Hematopoietic multipotent progenitor cell (in vitro differentiated cells): ENCODE measurements around the gene CEACAM21. TPM values are rescaled to one million over a fixed set of nuclear protein-coding genes. Genes with fewer than 3 reads are reported as not detected.
A peak's percentile ranks its signal among the peaks of the same experiment; 100 is the strongest.
"Not testable (repeated sequence)": the region's sequence is repeated elsewhere in the genome, so short reads cannot be mapped to it uniquely, and the experiment has no call there.

Source experiments
- DNase-seq, 3 donors: peaks; one replicate each; pipeline ENCODE4 v3.0.0-alpha.2; 2011 to 2015; ENCODE audit warnings: low read depth in 2 of 3, low spot score in 2 of 3
- total RNA-seq: library from RNA; depleted of rRNA; stranded (reverse); fragments of >200 nt; gene quantifications from one replicate; pipeline ENCODE4 v1.2.3, GENCODE V29; 2012

CEACAM21 gene
- total RNA-seq, 1 donor = 11.3 TPM

DNA sequence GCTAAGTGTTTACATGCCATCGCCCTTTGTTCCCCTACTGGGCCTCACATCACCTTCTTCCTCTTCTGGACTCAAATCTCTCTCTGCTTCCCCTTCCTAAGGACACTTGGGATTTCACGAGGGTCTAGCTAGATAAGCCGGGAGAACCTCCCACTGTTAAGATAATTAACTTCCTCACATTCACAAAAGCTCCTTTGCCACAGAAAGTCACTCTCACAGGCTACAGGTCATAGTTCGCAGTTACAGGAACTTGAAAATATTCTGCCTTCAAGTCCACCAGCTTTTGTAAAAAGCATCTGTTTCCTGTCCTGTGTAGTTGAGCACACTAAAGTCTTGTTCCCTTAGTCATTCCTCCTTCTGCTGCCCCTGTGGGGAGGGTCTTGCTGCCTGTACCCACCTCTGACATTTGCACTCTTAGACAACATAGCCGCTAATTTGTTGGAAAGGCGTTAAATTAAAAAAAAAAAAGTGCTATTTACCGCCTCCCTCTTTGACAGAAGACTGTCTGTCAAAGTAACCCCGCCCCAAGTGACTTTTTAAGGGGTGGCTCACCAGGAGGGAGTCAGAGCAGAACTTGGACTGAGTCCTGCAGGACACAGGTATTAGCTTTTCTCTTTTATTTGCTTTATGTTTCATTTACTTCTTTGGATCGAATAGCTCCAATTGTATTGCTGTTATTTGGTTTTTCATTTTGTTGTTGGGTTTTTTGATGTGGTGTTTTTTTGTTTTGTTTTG is 26.8 kb upstream of the CEACAM21 start:
- DNase-seq = peak in 2 of 3 donors; percentile 89 to 96

DNA sequence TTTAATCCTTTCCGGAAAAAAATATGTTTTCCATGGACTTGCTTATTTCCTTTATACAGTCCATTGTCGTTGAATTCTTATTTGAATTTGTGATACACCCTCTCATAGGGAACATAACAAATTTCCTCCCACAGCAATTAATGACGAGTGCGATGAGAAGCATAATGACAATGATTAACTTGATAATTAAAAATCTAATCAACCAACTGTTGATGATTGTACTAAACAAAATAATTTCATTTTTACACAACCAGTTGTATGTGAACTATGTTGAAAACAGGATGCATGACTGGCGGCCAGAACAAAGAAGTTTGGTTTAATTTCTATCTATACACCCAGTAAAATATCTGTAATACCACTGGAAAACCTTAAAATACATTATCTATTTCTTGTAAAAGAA is 26.1 kb upstream of the CEACAM21 start:
- DNase-seq = no peak

- no peak for DNase-seq
Observed at GRCh38 chr19:41551212-41551610, 24.8 kb upstream of the CEACAM21 start.

GRCh38 chr19:41551711-41552110 is 24.3 kb upstream of the CEACAM21 start:
- no peak for DNase-seq

GRCh38 chr19:41552558-41552957 is 23.4 kb upstream of the CEACAM21 start:
- DNase-seq = no peak

DNA sequence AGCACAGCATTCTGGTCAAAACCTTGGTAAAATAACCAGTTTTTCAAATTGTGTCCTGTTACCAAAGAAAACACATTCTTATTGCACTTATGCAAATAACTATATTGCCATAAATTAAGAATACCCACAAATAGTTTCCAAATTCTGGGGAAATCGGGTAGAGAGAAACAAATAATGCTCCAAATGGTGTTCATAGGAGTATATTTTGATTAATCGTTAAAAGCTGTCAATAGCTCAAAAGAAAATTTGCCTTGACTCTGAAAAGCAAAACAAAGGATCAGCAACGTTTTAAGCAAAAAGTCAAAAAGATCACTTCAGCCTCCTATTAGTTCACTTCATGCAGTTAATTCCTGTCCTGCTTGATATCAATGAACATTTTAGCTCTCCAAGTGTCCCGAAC is 22.2 kb upstream of the CEACAM21 start:
- no peak for DNase-seq

DNA sequence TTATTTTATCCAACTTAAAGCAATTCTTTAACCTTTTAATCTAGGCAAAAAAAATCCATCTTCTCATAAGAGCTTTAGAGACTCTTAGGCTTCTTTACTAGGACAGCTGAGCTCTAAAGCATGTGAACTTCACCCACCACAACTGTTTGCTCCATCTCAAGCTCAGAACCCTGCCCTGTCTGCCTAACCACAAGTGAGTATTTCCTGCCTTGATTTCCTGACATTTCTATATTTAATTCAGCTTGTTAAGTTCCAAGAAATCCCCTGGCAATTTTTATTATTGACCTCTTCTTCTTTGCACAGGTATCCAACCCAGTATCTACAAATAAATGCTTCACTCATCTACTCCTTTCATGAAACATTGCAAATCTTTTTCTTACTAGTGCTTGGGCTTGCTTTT is 21.1 kb upstream of the CEACAM21 start:
- DNase-seq = peak in 1 of 3 donors; percentile 64

DNA sequence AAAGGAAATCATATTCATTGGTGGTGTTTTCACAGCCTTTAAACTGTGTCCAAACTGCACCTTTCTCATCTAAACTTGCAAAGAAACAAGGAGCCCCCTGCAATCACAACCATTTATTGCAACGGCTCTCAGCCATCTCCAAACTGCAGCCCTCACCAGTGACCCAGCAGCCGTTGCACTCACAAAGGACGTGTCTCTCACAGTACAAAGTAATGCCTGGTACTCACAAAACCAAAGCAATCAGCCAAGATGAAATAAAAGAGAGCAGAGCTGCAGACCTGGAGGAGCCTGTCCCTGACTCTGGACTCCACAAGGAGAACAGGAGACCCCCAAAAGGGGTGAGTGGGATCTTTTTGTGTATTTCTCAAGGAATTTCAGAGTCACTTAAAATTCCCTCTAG is 20.2 kb upstream of the CEACAM21 start:
- DNase-seq = no peak

GRCh38 chr19:41563854-41564514 is 12.0 kb upstream of the CEACAM21 start:
- peak in 1 of 3 donors; percentile 35 for DNase-seq

DNA sequence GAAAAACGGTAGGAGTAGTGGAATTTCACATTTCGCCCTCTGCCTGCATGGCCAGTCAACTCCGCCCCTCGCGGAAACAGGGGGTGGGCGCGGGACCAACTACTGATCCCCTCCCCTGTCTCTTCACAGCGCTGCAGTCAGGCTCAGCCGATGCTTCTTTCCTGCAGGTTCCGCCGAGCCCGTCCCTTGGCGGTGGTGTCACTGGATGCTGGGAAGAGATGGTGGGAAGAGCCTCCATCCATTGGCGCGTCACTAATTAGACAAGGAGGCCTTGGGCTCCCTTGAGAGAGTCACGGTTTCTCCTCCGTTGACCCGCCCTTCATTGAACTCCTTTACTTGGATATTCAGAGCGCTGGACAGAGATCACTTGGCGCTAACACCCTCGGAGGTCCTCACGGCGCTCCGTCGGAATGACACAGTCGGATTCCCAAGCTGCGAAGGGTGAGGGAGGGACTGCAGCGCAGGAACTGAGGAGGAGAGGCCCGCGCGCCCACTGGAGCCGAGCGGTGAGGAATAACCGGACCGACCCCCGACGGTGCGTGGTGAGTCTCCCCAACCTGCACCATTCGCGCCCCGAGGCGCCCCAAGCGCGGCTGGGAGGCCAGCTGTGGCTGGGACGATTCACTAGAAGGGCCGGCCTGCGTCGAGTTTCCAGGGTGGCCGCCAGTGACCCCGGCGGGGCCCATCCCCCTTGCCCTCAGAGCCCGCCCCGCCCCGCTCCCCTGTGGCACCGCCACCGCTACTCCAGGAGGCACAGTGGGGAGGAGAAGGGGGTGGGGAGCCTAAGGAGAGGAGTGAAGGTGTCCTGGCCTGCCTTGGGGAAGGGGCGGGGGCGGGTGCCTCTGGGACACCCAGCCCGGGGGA is 11.2 kb upstream of the CEACAM21 start:
- DNase-seq = peak in 1 of 3 donors; percentile 22

DNA sequence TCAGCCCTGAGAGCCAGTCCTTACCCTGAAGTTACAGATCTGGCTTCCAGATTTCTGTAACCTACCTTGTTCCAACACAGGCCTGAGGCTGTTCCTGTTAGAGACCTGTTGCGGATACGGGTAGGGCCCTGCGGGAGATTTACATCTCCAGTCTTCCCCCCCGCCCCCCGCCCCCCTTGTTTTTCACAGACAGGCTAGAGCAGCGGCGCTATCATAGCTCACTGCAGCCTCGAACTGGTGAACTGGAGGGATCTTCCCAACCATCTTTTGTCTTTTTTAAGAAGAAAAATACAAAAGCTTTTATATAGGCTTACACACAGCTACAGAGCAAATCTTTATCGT is 10.6 kb upstream of the CEACAM21 start:
- DNase-seq = peak in 1 of 3 donors; percentile 74

DNA sequence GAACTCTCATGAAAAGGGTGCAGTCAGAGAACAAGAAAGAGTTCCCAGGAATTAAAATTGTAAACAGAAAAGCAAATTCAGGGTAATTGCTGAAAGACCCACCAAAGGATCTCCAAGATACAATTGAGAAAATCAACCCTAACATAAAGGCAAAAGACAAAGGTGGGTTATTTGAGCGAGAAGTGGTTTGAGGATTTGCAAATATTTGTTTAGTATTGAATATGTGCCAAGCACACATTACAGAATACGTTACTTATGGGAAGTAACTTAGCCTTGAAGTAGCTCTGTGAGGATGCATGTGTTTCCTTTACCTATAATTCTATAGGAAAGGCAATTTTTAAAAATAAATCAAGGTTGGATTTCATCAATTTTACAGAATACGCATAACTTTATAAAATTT is 10.0 kb upstream of the CEACAM21 start:
- DNase-seq = no peak

GRCh38 chr19:41569481-41570150 is 6.3 kb upstream of the CEACAM21 start:
- no peak for DNase-seq

DNA sequence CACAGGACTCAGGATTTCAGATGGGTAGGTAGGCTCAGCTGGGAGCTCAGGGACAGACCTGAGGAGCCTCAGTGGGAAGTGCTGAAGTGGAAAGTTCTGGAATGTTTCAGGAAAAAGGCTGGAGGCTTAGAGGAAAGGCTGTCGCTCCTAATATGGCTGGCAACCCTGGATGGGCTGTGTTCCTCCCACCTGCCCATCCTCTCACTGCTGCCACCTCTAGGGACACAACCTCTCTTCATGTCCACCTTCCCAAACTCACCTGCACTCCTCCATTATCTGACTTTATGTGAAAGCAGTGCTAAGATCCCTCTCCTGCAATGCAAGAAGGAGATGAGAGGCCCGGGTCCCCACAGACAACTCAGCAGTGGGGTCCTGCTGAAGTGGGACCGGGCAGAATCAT is 5.8 kb upstream of the CEACAM21 start:
- DNase-seq = no peak

DNA sequence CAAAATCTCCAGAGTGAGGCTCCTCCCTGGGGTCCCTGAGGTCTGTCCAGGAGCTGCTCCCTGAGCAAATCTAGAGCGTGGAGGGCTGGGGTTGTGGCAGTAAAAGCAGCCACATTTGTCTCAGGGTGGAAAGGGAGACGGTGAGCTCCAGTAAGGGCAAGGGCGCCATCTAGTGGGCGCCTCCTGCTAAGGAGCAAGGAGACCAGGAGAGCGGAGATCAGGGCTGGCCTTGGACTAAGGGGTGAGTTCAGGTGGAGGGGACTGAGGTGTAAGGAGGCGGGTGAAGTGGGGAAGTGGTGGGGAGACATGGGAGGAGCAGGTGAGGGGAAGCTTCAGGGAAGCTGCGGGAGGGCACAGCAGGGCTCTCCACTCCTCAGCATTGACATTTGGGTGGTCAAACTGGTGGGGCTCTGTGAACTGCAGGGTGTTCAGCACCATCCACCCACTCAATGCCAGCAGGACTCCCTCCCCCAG is 5.3 kb upstream of the CEACAM21 start:
- peak; percentile 86 to 91 (median 89) for DNase-seq

GRCh38 chr19:41577144-41577830 is 1.3 kb downstream of the CEACAM21 start:
- no peak for DNase-seq

DNA sequence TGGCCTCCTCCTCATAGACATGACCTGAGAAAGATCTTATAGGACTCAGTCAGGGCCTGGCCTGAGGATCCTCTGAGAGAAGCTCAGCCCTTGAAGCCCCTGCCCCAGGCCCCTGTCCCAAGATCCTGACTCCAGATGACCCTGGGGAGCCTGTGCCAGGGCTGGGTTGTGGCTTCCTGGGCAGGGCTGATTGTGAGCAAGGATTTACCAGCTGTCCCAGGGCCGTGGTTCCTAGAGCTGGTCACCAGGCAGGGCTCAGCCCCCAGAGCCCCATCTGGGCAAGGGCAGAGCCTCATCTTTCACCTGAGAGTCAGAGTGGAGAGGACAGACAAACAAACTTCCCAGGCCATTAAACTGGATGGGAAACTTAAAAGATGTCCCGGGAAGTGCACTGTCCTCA is 1.9 kb downstream of the CEACAM21 start:
- DNase-seq = no peak

DNA sequence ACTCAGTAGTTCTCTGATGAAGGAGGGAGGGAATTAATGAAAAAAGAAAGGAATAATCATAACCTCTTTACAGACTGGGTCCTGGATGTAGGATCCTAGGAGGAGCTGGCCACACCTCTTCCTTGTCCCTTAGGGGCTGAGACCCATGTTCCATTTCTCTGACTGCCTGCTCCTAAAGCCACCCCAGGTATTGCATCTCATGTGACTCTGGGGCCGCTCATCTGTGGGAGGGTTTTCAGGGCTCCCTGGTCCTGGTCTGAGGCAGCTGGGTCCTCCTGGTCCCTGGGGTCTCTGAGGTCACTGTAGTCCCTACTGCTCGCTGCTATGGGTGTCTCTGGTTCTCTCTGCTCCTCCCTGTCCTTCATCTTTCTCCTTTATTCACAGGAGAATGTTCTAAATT is 2.9 kb downstream of the CEACAM21 start:
- no peak for DNase-seq

- not testable (repeated sequence) for DNase-seq
Observed at GRCh38 chr19:41581068-41581467, 5.1 kb downstream of the CEACAM21 start.

DNA sequence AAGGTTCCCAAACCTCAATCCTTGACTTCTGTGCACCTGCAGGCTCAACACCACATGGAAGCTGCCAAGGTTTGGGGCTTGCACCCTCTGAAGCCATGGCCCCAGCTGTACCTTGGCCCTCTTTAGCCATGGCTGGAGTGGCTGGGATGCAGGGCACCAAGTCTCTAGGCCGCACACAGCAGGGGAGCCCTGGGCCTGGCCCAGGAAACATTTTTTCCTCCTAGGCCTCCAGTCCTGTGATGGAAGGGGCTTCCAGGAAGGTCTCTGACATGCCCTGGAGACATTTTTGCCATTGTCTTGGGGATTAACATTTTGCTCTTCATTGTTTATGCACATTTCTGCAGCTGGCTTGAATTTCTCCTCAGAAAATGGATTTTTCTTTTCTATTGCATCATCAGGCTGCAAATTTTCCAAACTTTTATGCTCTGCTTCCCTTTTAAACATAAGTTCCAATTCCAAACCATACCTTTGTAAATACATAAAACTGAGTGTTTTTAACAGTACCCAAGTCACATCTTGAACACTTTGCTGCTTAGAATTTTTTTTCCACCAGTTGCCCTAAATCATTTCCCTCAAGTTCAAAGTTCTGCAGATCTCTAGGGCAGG is 6.7 kb downstream of the CEACAM21 start:
- DNase-seq = not testable (repeated sequence)
